Fibroblast of peridontal ligament (primary cell): Measurements from ENCODE around the gene DMAP1.

Experiments
- DNase-seq: peaks from one replicate; pipeline ENCODE4 v3.0.0-alpha.2; 2010; ENCODE audit errors: extremely low read depth

DMAP1 gene

DNA sequence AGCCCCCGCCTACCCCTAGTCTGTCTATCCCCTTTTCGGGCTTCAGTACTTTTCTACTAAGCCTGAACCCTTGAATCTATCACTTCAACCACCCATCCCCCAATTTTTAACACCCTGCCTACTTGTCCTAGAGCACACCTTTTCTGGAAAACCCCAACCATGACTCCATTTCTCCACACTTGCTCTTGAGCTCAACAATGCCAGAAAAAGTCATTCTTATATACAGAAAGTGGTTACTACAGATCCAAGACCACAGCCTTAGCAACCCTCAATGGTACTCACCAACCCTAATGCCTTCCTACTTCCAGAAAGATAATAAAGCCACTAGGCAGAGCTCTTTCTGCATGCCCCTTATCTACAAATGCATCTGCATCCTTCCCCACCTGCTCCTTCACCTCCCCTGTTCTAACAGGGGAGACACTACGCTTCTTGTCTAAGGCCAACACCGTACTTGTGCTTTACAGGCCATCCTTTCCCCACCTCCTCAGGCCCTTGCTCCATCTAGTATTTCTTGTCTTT is 41.2 kb downstream of the DMAP1 start:
- no peak for DNase-seq

DNA sequence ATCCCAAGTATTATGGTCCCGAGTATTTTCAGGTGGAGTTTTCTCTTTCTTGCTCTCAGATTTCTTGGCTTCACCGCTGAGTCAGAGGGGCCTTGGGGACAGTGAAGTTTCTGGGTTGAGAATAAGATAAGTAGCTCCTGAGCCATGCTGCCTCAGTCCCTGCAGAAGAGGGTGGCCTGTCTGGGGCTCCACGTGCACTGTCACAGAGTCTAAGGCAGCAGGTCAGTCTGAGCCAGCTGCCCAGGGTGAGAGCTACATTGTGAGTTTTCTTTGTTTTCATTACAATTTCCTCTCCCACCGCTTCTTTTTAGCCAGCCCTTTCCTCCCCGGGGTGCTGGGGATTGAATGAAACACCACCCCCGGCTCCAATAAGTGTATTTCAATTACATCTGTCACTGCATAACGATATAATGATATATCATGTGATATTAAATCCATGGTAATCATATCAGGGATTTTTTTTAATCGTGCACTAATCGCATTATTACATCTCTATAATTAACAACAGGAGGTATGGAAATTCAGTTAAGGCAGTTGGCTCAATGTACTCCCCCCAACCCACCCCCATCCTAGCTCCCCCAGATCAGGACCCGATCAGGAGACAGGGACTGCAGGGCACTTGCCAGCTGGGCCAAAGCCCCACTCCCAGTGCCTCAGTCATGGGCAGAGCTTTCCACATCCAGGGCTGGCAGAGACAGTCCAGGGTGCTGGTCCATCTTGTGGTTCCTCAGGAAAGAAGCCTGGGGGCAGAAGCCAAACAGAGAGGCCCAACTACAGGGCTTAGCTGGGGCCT is 43.7 kb downstream of the DMAP1 start:
- no peak for DNase-seq

DNA sequence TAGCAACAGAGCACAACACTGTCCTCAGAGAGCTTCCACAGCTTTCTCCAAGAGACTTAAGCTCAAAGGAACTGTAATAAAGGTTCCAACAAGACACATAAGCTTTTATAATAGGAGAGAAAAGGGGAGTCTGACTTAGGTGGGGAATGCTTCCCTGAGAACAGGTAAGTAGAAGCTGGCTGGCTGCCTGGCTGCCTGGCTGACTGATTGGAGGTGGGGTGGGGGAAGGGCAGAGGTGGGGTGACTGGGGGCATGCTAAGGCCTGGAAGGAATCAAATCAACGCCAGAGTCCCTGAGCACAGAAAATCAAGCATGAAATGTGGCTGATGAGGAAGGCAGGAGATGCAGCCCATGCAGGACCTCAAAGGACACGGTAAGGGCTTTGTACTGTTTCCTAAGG is 45.8 kb downstream of the DMAP1 start:
- no peak for DNase-seq

DNA sequence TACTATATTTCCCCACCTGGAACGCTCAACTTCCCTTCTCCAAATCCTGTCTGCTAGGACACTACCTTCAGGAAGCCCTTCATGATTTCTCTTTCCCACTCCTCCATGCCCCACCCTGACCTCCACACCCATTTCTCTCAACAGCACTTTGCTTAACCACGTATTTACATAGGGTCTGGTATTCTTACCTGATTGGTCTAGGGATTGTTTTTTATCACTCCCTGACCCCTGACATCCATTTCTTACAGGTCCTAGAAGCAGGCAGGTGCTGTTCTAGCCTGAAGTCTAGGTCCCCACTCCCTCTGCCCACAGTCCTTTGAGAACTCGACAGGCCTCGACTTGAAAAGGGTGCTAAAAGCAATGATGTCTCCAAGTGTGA is 47.5 kb downstream of the DMAP1 start:
- no peak for DNase-seq

DNA sequence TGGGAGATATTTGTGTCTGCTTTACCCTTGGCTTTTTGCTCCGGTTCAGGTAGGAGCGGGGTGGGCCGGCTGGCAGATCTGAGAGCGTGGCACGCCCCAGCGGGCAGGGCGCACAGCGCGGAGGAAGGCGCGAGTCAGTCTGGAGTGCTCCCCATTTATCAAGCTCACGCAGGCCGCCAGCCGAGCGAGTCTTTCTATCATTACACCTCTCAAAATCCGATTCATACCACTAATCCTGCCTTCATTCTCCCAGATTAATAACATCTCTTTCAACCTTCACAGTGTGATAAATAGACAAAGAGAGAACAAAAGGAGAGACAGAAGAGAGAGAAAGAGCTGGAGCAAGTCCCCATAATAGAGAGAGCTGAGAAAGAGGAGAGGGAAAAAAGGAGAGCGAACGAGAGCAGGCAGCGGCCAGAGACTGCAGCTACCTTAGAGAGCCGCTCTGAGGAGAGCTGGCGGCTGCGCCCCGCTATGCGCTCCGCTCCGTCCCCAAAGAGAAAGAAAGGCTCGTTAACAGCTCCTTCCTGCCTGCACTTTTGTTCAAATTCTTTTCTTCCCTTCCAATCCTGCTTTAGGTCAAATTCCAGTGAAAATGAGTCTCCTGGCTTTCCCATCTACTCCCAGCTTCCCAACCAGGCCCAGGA is 48.0 kb downstream of the DMAP1 start:
- no peak for DNase-seq

DNA sequence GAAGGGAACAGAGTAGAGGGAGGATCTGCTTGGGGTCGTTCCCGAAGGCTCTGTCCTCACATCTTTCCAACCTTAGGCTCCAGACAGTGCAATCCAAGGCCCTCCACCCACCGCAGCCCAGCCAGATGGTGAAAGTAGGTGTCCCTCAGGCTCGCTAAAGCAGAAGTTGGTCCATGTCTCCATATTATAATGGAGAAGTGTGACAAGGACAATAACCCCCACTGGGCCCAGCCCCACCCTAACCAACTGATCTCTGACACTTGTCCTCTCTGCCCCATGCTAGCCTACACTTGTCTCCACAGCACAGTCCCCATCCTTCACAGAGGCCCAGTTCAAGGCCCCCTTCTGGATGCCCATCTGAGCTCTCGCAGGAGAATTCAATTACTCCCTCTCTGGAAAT is 48.7 kb downstream of the DMAP1 start:
- no peak for DNase-seq

DNA sequence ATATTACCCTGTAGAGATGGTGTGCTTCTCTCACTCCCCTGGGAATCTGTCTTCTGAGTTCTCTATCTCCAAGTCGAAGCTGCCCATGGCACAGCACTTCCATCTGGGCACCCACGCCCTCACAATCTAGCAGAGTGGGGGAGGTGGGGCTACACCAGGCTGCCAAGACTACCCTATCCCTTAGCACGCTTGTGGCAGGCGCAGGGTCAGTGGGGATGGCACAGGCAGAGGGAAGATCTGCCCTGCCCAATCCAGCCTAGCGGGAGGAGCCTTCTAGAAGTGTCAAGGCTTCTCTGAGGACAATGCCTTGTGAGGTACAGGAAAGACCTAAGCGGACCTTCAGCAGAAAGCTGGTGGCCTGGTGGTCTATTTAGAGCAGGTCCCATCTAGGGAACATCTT is 49.1 kb downstream of the DMAP1 start:
- no peak for DNase-seq

DNA sequence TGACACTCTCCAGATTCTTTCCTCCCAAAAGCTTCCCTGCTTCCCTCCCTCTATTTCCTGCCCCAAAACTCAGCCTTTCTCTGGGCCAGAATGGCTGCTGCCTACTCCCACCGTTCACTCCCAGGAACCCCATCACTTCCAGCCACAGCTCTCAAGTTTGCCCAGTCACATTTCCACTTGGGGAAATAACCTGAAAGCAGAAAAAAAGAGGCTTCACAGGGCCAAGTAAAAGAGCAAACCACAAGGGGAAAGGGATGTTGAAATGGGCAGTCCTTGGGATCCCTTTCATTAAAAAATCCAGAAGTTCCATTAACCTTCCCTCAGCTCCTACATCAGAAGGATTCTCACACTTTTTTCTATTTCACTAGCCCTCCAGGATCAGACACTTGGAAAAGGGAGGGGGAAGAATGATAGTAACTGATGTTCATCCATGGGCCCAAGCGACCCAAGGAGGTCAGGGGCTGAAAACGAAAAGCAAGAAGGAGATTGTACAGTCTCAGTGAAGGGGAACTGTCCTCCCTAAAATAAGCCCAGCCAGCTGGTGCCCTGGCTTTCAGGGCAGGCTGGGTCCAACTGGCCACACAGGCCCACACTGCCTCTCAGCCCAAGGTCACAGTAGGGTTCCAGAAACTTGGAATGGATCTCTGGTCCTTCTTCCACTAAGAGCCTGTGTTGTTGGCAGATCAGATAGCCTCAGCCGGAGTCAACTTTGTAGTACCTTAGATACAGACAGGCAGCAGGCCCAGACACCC is 49.7 kb downstream of the DMAP1 start:
- DNase-seq: no peak

DNA sequence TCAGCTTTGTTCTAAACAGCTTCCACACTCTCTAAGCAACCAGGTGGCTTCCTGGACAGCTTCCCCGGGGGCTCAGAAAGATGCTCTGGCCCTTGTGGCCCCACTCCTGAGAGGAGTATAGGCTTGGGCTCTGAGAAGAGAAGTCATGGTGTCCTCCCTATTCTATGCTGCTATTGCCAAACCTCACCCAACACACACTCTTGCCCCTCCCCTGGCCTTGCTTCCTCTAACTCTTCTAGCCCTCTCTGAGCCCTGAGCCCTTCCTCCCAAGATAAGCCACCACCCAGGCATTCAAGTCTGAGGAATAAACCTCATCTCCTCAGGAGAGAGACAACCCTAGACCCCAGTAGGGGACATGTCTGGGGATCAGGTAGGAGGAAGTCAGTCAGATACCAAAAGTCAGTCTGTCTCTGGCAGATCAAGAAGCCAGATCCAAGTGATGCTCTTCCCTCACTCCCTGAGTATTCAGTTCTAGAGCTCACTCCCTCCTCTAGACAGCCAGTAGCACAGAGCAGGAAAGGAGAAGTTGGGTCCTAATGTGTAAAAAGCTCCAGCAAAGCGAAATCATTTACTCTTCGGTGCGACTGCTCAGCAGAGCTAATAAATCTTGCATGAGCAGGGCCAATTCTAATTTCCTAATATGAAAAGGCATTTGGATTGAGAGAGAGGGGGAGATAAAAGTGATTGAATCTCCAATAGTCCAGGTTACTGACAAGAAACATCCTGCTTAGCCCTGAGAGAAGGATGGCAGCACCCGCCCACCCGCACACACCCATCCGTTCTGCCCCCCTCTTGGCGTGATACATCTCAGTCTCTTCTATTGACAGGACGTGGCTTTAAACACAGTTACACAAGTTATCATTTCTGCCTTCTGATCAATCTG is 50.5 kb downstream of the DMAP1 start:
- DNase-seq: no peak

DNA sequence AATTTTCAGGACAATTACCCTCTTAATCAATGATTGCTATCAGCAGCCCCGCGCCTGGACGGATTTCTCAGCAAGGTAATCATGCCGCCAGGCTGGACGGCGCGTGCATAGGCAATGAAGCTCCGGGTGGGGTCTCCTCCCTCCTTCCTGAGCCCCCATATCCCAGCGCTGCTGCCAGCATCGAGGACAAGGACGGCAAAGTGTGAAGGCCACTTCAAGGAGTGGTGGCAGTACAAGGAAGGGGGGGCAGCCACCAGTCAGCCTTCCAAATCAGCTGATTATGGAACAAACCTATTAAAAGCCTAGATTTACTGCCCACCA is 51.1 kb downstream of the DMAP1 start:
- no peak for DNase-seq

DNA sequence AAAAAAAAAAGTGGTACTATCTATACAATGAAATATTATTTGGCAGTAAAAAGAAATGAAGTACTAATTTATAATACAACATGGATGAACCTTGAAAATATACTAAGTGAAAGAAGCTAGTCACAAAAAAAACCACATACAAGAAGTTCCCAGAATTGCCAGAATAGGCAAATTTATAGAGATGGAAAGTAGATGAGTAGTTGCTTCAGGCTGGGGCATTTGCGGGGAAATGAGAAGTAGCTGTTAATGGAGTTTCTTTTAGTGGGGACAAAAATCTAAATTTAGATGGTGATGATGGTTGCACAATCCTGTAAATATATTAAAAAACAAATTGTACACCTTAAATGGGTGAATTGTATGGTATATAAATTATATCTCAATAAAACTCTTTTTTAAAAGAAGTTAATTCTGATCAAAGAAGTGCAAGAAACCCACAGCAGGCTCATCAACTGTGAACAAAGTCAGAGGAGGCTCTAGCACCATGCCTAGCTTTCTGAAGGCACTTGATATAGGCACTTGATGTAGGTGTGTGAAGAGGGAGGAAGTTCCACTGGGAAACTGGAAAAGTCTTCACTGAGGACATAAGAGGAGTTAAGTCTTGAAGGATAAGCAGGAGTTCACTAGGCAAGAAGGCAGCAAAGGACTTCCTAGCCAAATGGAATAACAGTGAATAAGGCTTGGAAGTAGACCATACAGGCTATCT is 52.5 kb downstream of the DMAP1 start:
- DNase-seq: no peak

DNA sequence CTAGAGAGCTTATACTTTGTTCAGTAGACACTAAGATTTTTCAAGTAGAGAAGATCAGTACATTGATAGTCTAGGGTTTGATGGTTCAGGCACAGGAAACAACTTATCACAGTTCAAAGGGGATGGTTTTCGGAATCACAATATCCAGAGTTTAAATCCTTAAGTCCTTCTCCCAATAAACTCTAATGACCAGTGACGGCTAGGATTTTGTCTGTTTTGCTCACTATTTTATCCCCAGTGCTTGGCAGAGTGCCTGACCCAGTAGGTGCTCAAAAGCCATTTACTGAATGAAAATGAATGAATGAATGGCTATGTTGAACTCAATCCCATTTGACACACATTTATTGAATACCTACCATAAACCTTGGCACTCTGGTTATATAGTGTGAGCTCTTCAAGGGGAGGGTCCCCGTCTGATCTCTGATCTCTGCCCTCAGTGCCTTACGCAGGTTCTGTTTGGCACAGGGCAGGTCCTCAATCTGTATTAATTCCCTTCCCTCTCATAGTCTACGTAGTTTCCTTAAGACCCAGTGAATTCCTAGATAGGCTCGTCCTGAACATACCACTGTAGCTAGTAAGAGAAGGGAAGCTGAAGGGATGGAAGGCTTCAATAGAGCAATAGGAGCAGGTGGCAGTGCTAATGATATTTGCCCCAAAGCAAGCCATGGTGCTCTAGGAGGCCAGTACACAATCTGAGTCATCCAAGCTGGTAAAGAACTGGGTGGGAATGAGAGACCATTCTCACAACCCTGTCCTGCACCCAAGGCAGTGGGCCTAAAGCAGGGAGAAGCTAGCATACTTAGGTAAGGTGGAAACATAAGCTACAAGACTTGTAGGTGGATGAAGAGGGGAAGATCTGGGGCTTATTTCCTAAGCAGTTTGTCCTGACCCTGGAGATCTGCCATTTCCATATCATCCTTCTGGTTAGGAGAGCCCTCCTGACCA is 53.4 kb downstream of the DMAP1 start:
- DNase-seq: no peak

DNA sequence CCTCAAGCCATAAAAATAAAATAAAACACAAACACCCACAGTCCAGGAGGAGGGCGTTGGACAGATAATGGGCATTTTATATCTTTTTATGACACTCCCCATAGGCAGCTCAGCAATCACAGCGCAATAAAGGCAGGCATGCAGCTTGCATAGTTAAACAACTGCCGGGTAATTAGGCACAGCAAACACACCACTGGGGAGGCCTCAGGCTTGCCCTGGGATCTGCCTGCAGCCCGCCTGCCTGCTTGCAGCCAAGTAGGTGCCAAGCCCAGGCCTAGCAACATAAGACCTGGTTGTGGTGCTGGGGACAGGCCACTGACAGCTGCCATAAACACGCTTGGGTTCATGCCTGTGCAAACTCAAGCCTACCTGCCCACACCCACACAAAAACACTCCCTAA is 54.2 kb downstream of the DMAP1 start:
- no peak for DNase-seq

DNA sequence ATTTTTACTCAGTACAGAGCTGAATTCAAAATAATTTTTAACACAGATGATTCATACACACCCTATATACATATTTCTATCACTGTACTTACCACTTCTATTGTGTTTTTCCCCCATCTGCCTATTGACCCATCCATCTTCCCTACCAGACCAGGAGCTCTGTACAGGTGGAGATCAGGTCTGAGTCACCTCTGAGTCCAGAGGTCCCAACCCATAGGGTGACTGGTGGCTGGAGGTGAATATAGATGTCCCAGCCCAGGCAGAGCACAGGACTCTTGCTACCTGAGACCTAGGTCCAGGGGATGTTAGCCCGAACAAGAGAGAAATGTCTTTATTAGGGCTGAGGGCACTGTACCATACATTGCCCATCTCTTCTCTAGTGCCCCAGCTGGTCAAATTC is 54.8 kb downstream of the DMAP1 start:
- no peak for DNase-seq
